HepG2 (cell line): Measurements from ENCODE around the gene MRI1. TPM values are rescaled to one million over a fixed set of nuclear protein-coding genes. Genes with fewer than 3 reads are reported as not detected.

Experiments
- CEBPB ChIP-seq: IDR thresholded peaks from 2 replicates; pipeline ENCODE4 v1.6.1; 2011; ENCODE audit warnings: low read depth, low read length, improper control_type of control experiment, borderline replicate concordance
- CHD4 ChIP-seq: fragments of 200-600 bp; sonication (generic); IDR thresholded peaks from 2 replicates; pipeline ENCODE4 v1.7.0; 2017; ENCODE audit warnings: mild to moderate bottlenecking, low read length, borderline replicate concordance
- FLYWCH1 ChIP-seq: sonication (generic); formaldehyde crosslinking; IDR thresholded peaks from 2 replicates; pipeline ENCODE4 v1.8.1; 2023; ENCODE audit warnings: mild to moderate bottlenecking, missing genetic modification reagents
- HMGXB3 ChIP-seq: sonication (generic); formaldehyde crosslinking; IDR thresholded peaks from 2 replicates; pipeline ENCODE4 v1.4.0; 2020; ENCODE audit warnings: missing genetic modification reagents, borderline replicate concordance
- KLF12 ChIP-seq: sonication (generic); formaldehyde crosslinking; IDR thresholded peaks from 2 replicates; pipeline ENCODE4 v1.4.0; 2020; ENCODE audit warnings: missing genetic modification reagents, borderline replicate concordance
- NFIB ChIP-seq: sonication (generic); formaldehyde crosslinking; IDR thresholded peaks from 2 replicates; pipeline ENCODE4 v1.9.0; 2021; ENCODE audit warnings: missing genetic modification reagents, mild to moderate bottlenecking, borderline replicate concordance
- PHF20 ChIP-seq: sonication (generic); formaldehyde crosslinking; IDR thresholded peaks from 2 replicates; pipeline ENCODE4 v1.5.0; 2020; ENCODE audit warnings: mild to moderate bottlenecking, missing genetic modification reagents
- PITX1 ChIP-seq: sonication (generic); formaldehyde crosslinking; IDR thresholded peaks from 2 replicates; pipeline ENCODE4 v1.5.1; 2020; ENCODE audit warnings: mild to moderate bottlenecking, missing genetic modification reagents
- TBL1XR1 ChIP-seq: fragments of 150-350 bp; IDR thresholded peaks from 2 replicates; pipeline ENCODE4 v1.6.1; 2014; ENCODE audit warnings: borderline replicate concordance, low read length; ENCODE audit not compliant: partially characterized antibody
- TCF7 ChIP-seq: sonication (generic); IDR thresholded peaks from 2 replicates; pipeline ENCODE4 v1.6.1; 2016; ENCODE audit warnings: antibody characterized with exemption, low read depth
- XBP1 ChIP-seq: sonication (generic); formaldehyde crosslinking; IDR thresholded peaks from 2 replicates; pipeline ENCODE4 v1.5.0; 2020; ENCODE audit warnings: missing genetic modification reagents
- ZFP41 ChIP-seq: sonication (generic); formaldehyde crosslinking; IDR thresholded peaks from 2 replicates; pipeline ENCODE4 v1.4.0; 2020; ENCODE audit warnings: mild to moderate bottlenecking, missing genetic modification reagents, borderline replicate concordance
- ZMAT3 ChIP-seq: sonication (generic); formaldehyde crosslinking; conservative IDR thresholded peaks from 2 replicates; pipeline ENCODE4 v1.7.0; 2021; ENCODE audit warnings: missing genetic modification reagents
- ZNF253 ChIP-seq: sonication (generic); formaldehyde crosslinking; IDR thresholded peaks from 2 replicates; pipeline ENCODE4 v1.8.0; 2022; ENCODE audit warnings: mild to moderate bottlenecking, missing genetic modification reagents, borderline replicate concordance
- ZNF468 ChIP-seq: sonication (generic); formaldehyde crosslinking; IDR thresholded peaks from 2 replicates; pipeline ENCODE4 v1.8.0; 2022; ENCODE audit warnings: mild to moderate bottlenecking, moderate library complexity, missing genetic modification reagents
- ZNF589 ChIP-seq: sonication (generic); formaldehyde crosslinking; conservative IDR thresholded peaks from 2 replicates; pipeline ENCODE4 v1.8.0; 2022; ENCODE audit warnings: mild to moderate bottlenecking, moderate library complexity, missing genetic modification reagents
- polyA plus RNA-seq, 8 experiments: library from polyadenylated mRNA; depleted of rRNA in 3 of 8; stranded (reverse) in 7 of 8; unstranded in 1 of 8; fragments of >200 nt; fragmentation: Illumina TruSeq in 4 of 8; extraction: Trizol in 4 of 8; gene quantifications; 2 replicates each; pipeline versions ENCODE4 v1.2.1 to v1.2.3, GENCODE V29; 2011 to 2016; ENCODE audit warnings: low read depth in 4 of 8, missing spikeins in 1 of 8, mixed read lengths in 1 of 8; ENCODE audit not compliant: insufficient read depth in 1 of 8
- total RNA-seq, 5 experiments: library from RNA; depleted of rRNA; stranded (reverse); fragments of >200 nt; fragmentation: Illumina TruSeq; extraction: Trizol; gene quantifications; 2 replicates each; pipeline ENCODE4 v1.2.3, GENCODE V29; 2016; ENCODE audit warnings: low read depth in 1 of 5

MRI1 gene
- total and polyA plus RNA-seq, 2 of the 13 experiments (the other 11 are each of a cell fraction or from before 2014, with no cell fraction given), result 20.1 to 20.6 TPM

DNA sequence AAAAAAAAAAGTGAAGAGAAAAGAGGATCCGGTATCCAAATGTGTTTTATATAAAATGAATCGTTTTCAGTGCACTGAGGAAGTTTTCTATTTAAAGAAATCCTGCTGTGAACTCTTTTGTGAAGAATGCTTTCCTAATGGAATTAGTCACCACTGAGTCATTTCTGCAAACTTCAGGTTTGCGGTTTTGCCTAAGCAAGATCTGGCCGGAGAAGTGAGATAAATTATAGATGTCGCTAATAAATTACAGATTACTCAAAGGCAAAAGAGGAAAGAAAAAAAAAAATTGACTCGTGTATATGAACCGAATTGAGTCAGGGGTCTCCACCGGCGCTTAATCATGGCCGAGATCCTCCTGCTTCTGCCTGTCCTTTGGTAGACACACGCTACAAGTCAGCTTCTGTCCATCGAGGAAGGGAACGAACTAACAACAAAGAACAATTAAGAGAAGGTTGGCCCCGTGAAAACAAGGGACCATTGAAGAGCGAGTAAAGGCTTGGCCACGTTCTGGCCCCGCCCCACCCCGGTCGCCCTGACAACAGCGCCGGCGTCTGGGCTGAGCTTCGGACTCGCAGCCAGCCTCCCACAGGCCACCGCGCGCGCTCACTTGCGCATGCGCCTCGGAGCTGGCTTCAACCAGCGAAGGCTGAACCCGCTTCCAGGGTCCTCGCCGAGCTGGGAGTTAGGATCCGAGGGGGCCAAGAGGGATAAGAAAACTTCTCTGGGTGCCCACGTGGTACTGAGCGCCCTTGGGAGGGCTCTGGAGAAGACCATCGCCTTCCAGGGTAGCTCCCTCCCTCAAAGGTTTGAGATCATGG is 33.0 kb upstream of the MRI1 start (continued):
- TF ChIP-seq KLF12 (CRISPR knock-in tag), result peak; percentile 65; the same call in 1 of the 2 replicates
- TF ChIP-seq CHD4, result no peak
- TF ChIP-seq FLYWCH1 (CRISPR knock-in tag), result no peak
- TF ChIP-seq PITX1 (CRISPR knock-in tag), result no peak
- TF ChIP-seq ZNF253 (CRISPR knock-in tag), result no peak
- no peak for TF ChIP-seq TBL1XR1
- TF ChIP-seq HMGXB3 (CRISPR knock-in tag), result no peak
- TF ChIP-seq CEBPB, result no peak
- no peak for TF ChIP-seq NFIB
- TF ChIP-seq TCF7, result no peak
- TF ChIP-seq ZFP41 (CRISPR knock-in tag), result no peak
- TF ChIP-seq ZMAT3 (CRISPR knock-in tag), result no peak
- no peak for TF ChIP-seq XBP1
- TF ChIP-seq PHF20, result peak; percentile 34; the same call in 1 of the 2 replicates
- no peak for TF ChIP-seq ZNF468 (CRISPR knock-in tag)
- TF ChIP-seq ZNF589 (CRISPR knock-in tag), result no peak
- TF ChIP-seq, all 625 proteins: peak for 165
